ENCODE measurements around the gene SEMA5A. TPM values are rescaled to one million over a fixed set of nuclear protein-coding genes. Genes with fewer than 3 reads are reported as not detected.

The SEMA5A gene
- total RNA-seq, 1 donor from 2014 or later, result 11.9 TPM

DNA sequence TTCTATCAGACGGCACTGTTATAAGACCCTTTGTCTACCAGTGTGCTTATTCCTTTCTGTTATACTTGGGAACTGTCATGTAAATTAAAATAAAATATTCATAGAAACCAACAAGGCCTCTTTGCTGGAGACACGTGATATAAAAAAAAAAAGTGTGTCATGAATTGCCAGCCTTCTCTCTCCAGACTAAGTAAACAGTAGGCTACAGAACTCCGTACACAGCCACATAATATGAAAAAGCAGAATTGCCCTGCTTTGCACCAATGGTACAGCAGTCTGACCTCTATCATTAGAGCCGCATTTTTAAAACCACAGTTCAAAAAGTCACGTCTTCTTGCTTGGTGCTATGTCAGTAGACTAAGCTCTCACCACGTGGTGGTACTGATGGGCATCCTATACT, 231.3 kb downstream of the SEMA5A start:
- H3K36me3 ChIP-seq, result no peaks in the 10 kb centered on the region
- no peaks in the 10 kb centered on the region for H3K9me3 ChIP-seq (ENCODE audit: low read depth)
- H3K9ac ChIP-seq, result no peak overlapping the region
- H3K79me2 ChIP-seq (ENCODE audit: low read depth), result no peaks in the 10 kb centered on the region
- no peak for DNase-seq (ENCODE audit: low spot score)
- no peaks in the 10 kb centered on the region for H3K36me3 Mint-ChIP-seq
- no peak for TF ChIP-seq EZH2 (IDR thresholded peaks at IDR 0.05)
- TF ChIP-seq, protein P1, sequence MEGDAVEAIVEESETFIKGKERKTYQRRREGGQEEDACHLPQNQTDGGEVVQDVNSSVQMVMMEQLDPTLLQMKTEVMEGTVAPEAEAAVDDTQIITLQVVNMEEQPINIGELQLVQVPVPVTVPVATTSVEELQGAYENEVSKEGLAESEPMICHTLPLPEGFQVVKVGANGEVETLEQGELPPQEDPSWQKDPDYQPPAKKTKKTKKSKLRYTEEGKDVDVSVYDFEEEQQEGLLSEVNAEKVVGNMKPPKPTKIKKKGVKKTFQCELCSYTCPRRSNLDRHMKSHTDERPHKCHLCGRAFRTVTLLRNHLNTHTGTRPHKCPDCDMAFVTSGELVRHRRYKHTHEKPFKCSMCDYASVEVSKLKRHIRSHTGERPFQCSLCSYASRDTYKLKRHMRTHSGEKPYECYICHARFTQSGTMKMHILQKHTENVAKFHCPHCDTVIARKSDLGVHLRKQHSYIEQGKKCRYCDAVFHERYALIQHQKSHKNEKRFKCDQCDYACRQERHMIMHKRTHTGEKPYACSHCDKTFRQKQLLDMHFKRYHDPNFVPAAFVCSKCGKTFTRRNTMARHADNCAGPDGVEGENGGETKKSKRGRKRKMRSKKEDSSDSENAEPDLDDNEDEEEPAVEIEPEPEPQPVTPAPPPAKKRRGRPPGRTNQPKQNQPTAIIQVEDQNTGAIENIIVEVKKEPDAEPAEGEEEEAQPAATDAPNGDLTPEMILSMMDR (IDR thresholded peaks at IDR 0.05), result no peak
- no peak overlapping the region for H3K4me3 ChIP-seq
- no peaks in the 10 kb centered on the region for H3K9me3 Mint-ChIP-seq
- no peak overlapping the region for H3K27ac ChIP-seq
- no peaks in the 10 kb centered on the region for H4K20me1 ChIP-seq (ENCODE audit: low read depth)
- H3K27ac Mint-ChIP-seq, result no peak overlapping the region
- H2AFZ ChIP-seq (replicated peaks), result no peak overlapping the region
- H3K4me1 Mint-ChIP-seq, result no peaks in the 10 kb centered on the region
- no peaks in the 10 kb centered on the region for H3K4me1 ChIP-seq
- no peaks in the 10 kb centered on the region for H3K27me3 Mint-ChIP-seq (ENCODE audit: insufficient read depth, low read depth)
- no peak overlapping the region for H3K4me3 Mint-ChIP-seq
- H3F3A ChIP-seq (ENCODE audit: low read depth), result no peaks in the 10 kb centered on the region
- H3K4me2 ChIP-seq, result no peak overlapping the region
- no peaks in the 10 kb centered on the region for H3K27me3 ChIP-seq

DNA sequence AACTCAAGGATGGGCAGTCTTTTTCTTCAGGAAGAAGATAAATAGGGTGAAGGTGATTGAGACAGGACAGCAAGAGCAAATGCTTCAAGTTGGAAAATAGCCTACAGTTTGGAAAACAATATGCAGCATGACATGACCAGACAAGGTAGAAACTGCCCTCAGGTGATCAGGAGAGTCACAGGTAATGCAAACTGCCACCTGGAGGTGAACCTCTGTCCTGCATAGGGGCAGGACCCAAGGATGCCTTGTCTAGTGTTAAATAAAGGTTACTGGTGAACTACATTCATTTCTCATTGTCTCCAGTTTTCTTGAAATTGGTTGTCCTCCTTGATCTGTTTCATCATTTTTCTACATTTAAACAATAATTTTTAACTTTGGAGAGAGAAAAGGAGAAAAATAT, 232.1 kb downstream of the SEMA5A start:
- no peaks in the 10 kb centered on the region for H3K36me3 ChIP-seq
- no peaks in the 10 kb centered on the region for H4K20me1 ChIP-seq (ENCODE audit: low read depth)
- no peak overlapping the region for H3K9ac ChIP-seq
- no peaks in the 10 kb centered on the region for H3K79me2 ChIP-seq (ENCODE audit: low read depth)
- H2AFZ ChIP-seq (replicated peaks), result no peak overlapping the region
- no peak overlapping the region for H3K27ac Mint-ChIP-seq
- TF ChIP-seq EZH2 (IDR thresholded peaks at IDR 0.05), result no peak
- TF ChIP-seq, protein P1 (IDR thresholded peaks at IDR 0.05), result no peak
- TF ChIP-seq EZH2phosphoT487 (IDR thresholded peaks at IDR 0.05), result no peak
- H3K4me3 Mint-ChIP-seq, result no peak overlapping the region
- no peaks in the 10 kb centered on the region for H3K9me3 Mint-ChIP-seq
- no peaks in the 10 kb centered on the region for H3K4me1 Mint-ChIP-seq
- no peaks in the 10 kb centered on the region for H3K27me3 Mint-ChIP-seq (ENCODE audit: insufficient read depth, low read depth)
- no peaks in the 10 kb centered on the region for H3K9me3 ChIP-seq (ENCODE audit: low read depth)
- no peaks in the 10 kb centered on the region for H3K36me3 Mint-ChIP-seq
- no peaks in the 10 kb centered on the region for H3K4me1 ChIP-seq
- H3K4me3 ChIP-seq, result no peak overlapping the region
- H3K4me2 ChIP-seq, result no peak overlapping the region
- no peak for DNase-seq (ENCODE audit: low spot score)
- H3K27me3 ChIP-seq, result no peaks in the 10 kb centered on the region
- no peak overlapping the region for H3K27ac ChIP-seq
- no peaks in the 10 kb centered on the region for H3F3A ChIP-seq (ENCODE audit: low read depth)

DNA sequence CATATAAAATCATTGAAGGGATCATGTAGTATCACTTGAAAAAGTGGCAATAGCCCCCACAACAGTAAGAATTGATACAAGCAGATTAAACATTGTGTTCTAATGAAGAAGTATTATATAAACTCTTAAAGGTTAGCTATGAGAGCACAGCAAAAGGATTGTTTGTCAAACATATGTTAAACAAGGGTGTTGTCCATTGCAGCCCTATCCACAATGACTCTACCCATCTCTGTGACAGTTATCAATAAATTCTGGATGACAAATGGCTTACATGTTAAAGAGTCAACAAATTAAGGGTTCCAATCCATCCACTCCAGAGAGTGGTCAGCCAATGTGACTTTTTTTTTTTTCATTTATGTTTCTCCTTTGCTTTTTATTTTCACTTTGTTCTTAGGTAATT, 238.7 kb downstream of the SEMA5A start:
- H3K27ac ChIP-seq, result no peak overlapping the region
- no peak overlapping the region for H3K4me2 ChIP-seq
- H3K4me3 ChIP-seq, result no peak overlapping the region
- H3K36me3 Mint-ChIP-seq, result no peaks in the 10 kb centered on the region
- H3K27ac Mint-ChIP-seq, result no peak overlapping the region
- H3K36me3 ChIP-seq, result no peaks in the 10 kb centered on the region
- no peaks in the 10 kb centered on the region for H3K27me3 ChIP-seq
- TF ChIP-seq EZH2 (IDR thresholded peaks at IDR 0.05) (no peak), EZH2phosphoT487 (IDR thresholded peaks at IDR 0.05) (no peak)
- TF ChIP-seq, protein P1 (IDR thresholded peaks at IDR 0.05), result no peak
- no peaks in the 10 kb centered on the region for H3K4me1 Mint-ChIP-seq
- H2AFZ ChIP-seq (replicated peaks), result no peak overlapping the region
- H3K4me1 ChIP-seq, result no peaks in the 10 kb centered on the region
- no peak overlapping the region for H3K9ac ChIP-seq
- no peaks in the 10 kb centered on the region for H3F3A ChIP-seq (ENCODE audit: low read depth)
- H4K20me1 ChIP-seq (ENCODE audit: low read depth), result no peaks in the 10 kb centered on the region
- H3K4me3 Mint-ChIP-seq, result no peak overlapping the region
- no peaks in the 10 kb centered on the region for H3K79me2 ChIP-seq (ENCODE audit: low read depth)
- H3K27me3 Mint-ChIP-seq (ENCODE audit: insufficient read depth, low read depth), result no peaks in the 10 kb centered on the region
- no peaks in the 10 kb centered on the region for H3K9me3 ChIP-seq (ENCODE audit: low read depth)
- no peak for DNase-seq (ENCODE audit: low spot score)
- H3K9me3 Mint-ChIP-seq, result no peaks in the 10 kb centered on the region

DNA sequence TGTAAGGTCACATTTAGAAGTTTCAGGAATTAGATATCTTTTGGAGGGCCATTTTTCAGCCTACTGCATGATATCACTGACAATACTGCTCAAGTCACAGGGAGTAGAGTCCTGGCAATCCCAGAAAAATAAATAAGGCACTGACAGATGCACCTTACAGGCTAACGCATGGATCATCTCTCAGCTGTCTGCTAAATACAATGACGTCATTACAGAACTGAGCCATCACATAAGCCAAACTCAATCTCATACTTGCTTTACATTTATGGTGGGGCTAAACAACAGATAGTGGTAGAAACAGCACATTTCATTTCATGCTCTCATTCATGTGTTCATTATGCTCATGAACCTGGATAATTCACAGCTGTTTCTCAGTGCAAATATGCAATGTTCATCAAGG, 243.7 kb downstream of the SEMA5A start:
- TF ChIP-seq EZH2 (IDR thresholded peaks at IDR 0.05) (no peak), EZH2phosphoT487 (IDR thresholded peaks at IDR 0.05) (no peak)
- TF ChIP-seq, protein P1 (IDR thresholded peaks at IDR 0.05), result no peak
- Mint-ChIP-seq H3K27ac (no peak overlapping the region), H3K4me3 (no peak overlapping the region), H3K4me1 (no peaks in the 10 kb centered on the region), H3K9me3 (no peaks in the 10 kb centered on the region), H3K27me3 (ENCODE audit: insufficient read depth, low read depth) (no peaks in the 10 kb centered on the region), H3K36me3 (no peaks in the 10 kb centered on the region)
- Histone ChIP-seq H3K4me2 (no peak overlapping the region), H3K4me1 (no peaks in the 10 kb centered on the region), H3F3A (ENCODE audit: low read depth) (no peaks in the 10 kb centered on the region), H3K9ac (no peak overlapping the region), H3K9me3 (ENCODE audit: low read depth) (no peaks in the 10 kb centered on the region), H3K36me3 (no peaks in the 10 kb centered on the region), H3K27me3 (no peaks in the 10 kb centered on the region), H3K27ac (no peak overlapping the region), H3K4me3 (no peak overlapping the region), H3K79me2 (ENCODE audit: low read depth) (no peaks in the 10 kb centered on the region), H2AFZ (replicated peaks) (no peak overlapping the region), H4K20me1 (ENCODE audit: low read depth) (no peaks in the 10 kb centered on the region)
- no peak for DNase-seq (ENCODE audit: low spot score)
